NCI-H1694 (cell line): Measurements from ENCODE around the gene NTF3.
A peak's percentile ranks its signal among the peaks of the same experiment; 100 is the strongest.

Source experiments
- DNase-seq: peaks from one replicate; lab custom pipeline; 2025; lab: John Stamatoyannopoulos, UW

Gene NTF3

DNA sequence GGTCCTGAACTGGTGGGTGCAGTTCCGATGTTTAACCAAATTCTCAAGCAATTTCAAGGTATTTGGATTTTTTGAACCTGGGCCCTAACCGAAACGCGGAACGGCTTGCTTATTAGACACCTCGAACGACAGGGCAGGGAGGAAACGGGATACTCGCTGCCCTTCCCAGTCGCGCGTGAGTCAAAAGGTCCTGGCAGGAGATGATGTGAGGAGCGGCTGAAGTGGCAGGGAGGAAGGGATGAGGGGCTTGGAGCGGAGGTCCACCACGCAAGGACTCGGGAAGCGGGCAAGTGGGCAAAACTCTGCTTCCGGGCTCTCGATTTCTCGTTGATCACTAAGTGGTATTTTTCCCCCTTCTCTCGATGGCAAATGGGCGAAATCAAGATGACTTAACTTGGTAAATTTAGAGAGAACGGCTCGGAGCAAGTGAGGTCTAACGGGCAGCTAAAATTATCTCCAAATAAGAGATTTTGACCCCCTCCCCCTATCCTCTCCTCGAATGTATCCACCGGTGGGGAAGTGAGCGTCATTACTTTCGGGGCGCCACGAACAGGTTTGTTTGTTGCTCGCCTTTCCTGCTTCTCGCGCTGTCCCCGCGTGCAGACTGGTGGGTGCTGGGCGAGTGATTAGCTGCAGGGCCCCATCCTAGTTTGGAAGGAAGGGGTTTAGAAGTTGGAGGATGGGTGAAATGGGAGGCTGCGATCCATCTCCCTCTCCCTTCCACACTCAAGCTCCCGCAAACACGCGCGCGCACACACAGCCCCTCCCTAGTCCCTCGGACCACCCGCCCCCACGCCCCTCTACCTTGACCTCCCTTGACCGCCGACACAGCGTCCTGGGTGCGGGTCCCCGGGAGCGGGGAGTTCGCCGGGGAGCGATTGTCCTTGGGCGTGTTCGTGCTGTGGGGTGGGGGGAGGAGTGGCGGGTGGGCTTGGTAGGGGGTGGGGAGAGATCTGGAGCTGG is 986 bp upstream of the NTF3 start:
- no peak for DNase-seq

DNA sequence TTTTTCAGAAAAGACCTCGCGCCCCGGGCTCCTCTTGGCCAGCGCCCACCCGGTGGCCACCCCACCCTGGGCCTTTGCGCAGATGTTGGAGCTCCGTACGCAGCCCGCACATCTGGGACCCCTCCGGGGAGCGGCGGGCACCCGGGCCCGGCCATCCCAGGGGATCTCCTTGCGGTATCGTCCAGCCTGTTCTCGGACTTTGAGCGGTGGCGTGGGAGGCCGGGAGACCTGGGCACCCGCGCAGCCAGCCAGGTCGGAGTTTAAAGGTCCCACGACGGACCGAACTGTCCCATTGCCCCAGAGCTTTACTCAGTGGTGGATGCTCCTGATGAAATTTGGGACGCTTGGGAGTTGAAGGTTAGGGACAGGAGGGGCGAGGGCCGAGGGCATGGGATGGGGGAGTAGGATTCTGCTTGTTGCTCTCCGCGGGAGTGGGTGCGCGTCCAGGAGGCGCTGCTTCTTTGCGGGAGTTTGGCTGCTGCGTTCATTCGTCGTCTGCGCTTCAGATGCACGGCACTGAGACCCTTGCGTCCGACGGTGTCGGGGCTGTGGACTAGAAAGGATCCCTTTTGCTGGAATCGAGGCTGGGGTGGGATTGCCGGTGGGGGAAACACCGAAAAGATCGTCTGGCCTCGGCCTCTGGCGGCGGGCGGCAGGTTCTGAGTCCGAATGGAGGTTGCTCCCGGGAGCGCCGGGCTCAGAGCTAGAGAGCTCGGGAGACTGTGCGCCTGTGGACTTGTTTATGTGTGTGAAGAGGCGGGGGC is 1.4 kb downstream of the NTF3 start:
- DNase-seq, result no peak

DNA sequence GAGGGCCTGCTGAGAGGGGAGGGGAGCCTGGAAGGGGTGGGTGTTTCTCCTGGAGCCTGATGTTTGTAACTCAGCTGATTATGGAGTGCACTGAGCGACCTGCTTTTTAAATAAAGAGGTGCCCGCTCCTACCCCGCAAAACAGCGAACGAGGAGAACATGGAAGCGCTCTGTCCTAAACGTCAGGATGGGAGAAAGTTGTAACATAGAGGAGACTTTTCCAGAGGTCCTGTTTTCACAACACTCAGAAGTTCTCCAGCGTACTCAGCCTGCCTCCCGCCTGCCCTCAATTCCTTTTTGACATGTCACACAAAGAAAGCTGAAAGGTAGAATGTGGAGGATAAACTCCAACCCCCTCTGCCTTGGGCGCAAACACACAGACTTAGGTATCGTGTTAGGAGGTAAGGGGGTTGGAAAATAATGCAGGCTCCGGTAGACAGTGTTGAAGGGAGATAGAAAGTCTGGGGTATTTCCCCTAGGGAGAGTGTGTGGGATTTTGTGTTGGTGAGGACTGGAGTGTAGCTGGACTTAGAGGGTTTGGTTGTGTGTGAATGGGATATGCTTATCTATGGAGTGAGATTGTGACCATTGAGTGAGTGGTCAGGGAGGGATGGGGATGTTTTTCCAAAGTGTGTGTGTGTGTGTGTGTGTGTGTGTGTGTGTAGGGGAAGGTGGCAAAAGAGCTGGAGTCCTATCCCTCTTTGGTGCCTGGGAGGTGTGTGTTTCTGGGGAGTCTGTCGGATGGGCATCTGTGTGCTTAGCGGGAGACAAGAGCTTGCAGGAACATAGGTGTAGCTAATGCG is 2.1 kb downstream of the NTF3 start:
- DNase-seq, result no peak

DNA sequence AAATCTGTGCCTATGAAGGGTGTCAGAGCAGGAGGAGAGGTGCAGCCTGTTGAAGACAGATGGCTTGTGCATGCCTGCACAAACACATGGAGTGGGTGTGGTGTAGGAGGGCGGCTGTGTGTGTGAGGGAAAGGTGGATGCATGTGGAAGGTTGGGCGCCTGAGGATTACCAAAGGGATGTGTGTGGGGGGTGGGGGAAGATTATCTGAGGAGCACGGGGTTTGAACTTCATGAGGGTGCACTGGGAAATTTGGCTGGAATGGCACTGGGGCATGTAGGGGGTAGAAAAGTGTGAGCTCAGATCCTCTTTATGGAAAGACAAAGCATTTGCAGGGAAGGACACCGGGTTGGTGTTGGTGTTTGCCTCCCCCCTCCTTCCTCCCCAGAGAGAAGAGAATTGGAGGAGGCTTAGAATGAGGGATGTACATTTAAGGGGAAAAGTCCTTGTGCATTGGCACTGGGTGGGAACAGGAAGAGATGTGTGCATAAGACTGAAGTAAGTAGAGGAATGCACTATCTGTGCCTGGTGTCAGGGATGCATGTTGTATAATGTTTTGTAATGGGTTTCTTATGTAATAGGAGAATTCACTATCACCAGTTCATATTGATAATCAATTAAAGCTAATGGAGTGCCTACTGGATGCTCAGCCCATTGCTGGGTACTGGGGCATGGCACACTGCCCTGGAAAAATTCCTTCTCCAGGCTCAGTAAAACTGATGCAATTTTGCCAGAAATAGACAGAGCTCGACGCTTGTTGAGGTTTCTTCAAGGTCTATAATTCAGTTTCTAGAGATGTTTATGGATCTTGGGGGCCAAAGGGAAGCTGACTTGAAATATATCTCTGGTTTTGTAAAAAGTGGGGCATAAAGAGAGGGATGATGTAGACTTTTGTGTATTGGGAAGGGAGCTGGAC is 3.0 kb downstream of the NTF3 start:
- no peak for DNase-seq

DNA sequence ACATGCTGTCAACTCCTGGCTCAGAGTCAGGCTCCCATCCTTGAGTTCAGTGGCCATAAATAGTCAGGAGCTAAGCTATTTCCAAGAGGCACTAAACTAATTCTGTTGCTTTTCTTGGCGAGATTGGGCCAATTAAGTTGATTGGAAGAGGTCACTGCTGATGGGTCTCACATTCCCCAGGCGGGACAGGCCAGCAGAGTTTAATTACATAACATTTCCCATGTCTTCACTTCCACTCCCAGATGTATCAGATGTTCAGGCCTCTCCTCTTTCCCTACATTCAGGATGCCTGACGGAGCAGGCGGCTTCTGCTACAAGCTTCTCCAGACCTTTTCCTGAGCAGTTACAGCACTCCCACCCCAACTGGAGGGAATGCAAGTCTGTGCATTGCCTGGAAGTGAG is 5.3 kb downstream of the NTF3 start:
- DNase-seq, result no peak

DNA sequence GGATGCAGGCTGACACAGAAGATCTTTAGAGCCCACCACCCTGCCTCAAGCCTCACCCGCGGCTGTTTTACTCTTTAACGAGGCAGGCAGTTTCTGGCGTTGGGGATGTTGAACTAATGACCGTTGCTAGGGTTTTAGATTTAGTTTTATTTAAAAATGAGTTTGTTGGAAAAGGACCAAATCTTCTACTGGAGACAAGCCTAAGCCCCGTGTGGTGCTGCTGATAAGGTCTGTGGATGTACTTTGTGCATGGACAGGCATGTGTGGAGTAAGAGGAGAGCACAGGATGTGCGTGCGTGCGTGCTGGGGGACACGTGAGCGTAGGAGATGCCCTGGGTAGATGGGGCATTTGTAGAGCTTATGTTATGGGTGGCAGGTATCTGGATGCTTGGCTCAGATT is 5.7 kb downstream of the NTF3 start:
- no peak for DNase-seq

DNA sequence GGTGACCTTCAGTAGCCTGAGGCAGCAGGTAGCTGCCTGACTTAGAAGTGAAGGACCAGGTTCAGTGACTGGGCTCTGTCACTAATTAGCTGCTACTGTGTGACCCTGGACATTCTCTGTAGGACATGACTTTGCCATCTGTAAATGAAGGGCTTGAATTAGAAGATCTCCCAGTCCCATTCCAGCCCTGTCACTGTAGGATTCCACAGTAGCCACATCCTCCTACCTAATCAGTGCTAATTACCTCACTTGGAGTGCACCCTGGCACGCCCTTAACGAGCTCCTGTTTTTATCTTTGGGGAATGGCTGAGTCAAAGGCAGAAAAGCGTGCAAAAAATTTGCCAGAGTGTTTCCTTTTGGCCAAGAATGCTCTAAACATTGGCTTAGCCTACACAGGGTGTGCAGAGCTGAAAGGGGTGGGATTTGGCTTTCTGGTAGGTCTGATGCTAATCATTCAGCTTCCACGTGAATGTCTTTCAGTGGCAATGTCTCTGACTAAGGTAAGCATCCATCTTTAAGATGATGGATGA is 6.8 kb downstream of the NTF3 start:
- no peak for DNase-seq

DNA sequence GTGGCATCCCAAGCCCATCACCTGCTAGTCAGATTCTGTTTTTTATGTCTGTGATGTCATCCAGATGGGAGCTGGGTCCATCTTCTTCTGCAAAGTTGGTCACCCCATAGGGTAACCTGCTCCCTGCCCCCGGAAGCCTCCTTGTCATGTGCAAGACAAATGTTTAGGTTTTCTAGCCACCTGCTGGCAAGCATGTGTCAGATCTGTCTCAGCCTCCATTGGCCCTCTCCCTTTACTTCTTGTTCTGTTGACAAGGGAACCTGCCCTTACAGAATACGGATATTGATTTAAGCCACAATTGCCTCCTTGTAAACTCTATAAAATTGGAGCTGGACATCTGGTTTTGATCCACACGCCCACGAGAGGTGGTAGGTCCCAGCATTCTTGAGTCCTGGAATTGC is 7.5 kb downstream of the NTF3 start:
- no peak for DNase-seq

DNA sequence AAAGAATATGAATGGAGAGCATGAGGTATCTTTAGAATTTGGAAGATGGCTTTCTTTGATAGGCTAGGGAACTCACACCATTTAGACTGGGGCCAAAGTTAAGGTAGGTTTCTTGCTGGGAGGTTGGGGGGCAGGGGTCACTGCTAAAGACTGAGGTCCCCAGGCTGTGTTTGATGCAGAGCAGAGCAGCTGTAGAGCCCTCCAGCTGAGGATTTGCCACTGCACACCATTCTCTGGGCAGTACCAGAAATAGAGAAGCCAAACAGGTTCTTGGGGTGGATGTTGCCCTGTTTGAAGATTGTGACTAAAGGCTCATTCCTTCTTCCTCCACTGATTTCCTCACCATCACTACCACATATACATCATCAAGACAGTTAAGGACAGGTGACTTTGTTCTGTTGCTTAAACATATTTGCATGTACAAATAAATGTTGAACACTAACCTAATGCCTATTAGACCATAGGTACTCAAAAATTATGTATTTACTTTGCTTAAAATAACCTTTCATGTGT is 7.9 kb downstream of the NTF3 start:
- DNase-seq, result no peak

DNA sequence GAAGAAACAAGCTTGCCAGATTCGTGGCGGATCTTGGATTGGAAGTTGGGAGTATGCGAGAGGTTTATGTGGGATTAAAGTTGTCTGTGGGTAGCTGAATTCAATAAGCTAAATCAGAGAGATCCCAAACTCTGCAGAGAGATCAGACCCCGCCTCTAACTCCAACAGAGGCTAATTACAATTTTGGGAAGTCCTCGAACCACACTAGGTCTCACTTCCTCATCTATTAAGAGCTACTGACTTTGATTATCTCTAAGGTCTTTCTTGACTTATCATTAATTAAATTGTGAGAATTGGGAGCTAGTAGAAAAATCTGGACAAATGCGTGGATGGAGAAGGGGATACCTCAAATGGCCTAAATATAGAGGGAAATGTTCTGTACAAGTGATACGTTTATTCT is 9.1 kb downstream of the NTF3 start:
- DNase-seq, result no peak

DNA sequence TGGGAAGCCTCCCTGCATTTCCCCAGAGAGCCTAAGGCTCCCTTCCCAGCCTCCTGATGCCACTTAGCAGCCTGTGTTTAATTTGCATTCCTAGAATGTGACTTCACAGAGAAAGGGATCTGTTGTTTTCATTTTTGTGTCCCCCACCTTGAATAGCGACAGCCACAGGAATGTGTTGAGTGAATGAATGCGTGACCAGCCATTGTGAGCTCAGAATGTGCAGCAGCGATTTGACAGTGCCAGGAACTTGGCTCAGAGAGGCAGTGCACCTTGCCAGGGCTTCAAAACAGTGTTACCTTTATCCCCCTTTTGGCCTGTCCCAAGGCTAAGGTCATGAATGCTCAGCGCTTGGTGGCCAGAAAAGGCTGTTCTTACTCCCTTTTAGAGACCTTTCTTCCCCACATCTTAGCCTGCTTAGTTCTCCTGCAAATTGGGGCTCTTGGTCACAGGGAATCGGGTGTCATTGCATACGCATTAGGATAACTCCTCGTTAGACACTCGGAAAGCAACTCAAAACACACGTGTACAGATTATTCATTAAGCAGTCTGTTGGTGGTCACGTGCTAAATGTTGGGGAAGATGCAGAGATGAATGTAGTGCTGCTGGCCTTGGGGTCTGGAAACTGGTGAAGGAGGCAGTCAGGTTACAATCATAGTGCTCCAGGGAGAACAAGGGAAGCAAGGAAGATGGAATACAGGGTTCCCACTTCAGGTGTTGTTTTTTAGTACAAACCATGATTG is 9.8 kb downstream of the NTF3 start:
- no peak for DNase-seq

DNA sequence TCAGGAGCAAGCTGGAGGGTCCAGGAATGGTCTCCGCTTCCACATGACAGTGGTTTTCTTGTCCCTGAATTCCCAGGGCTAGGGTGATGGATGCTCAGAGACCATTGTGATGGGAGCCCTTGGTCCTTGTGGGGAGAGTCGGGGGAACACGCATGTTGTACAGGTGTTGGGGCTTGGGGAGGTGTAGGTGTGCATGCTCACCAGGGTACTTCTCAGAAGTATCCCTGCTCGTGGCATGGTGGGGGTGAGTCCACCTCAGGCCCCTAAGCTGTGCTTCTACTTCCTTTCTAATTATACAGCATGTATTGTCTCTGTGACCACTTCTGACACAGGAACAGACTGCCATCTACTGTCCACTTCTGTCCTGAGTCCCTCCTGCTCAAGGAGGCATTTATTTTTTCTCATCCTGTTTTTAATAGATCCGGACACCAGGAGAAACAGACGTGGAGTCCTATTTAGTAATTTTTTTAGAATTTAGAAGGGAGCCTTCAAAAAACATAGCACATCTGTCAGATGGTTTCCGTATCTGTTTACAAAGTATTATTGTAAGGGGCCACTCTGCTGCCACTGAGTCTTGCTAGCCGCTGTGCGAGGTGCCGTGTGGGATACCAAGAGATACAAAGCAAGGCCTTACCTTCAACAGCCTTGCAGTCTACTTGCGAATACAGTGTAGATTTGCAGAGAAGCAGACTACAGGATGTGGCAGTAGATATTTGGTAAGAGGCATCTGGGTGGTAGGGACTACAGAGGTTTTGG is 10.5 kb downstream of the NTF3 start:
- DNase-seq, result peak; percentile 23

DNA sequence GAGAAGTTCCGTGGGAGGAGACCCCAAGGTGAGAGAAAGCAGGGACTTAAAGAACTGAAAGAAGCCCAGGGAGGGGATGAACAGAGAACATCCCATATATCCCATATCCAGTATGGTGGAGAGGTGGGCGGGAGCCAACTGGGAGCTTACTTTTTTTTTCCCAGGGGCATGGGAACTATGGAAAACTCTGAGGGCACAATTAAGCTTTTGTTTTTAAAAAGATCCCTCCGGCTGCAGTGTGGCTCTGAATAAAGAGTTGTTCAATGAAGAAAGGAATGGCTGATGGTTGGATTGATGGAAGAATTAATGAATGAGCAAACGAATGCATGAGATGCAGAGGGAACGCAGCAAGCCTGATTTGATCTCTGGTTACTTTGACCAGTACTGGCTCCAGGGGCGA is 12.6 kb downstream of the NTF3 start:
- DNase-seq, result no peak

DNA sequence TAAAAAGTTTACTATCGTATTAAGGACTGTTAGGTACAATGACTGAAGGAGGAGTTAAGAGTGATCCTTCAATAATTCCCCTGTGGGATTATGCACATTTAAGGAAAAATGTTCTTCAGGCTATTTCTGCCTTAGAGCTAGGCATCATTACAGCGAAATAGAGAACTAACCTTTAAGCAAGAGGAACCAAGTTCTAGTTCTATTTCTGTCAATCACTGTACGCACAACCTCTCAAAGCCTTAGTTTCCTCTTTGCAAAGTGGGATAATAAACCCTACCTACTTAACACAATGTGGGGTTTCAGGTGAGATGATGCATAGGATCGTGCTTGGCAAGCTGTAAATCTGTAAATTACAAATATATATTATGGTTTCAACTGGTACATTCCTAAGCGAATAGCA is 15.4 kb downstream of the NTF3 start:
- DNase-seq, result no peak

DNA sequence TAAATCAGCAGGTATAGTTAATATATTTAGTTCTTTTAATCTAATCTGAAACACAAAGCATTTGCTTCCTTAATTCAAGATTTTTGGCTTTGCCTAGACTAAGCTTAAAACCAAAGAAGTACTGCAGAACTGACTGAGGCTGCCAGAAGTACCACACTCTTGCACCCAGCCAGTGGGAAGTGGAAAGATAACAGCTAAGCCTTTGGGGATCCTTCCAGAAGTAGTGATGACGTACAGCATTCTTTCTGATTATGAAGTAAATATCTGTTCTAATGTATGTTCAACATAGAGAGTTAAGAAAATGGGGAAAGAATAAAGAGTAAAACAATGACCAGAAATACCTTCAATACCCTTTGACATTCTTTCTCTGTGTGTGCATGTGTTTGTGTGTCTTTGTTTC is 19.3 kb downstream of the NTF3 start:
- no peak for DNase-seq

DNA sequence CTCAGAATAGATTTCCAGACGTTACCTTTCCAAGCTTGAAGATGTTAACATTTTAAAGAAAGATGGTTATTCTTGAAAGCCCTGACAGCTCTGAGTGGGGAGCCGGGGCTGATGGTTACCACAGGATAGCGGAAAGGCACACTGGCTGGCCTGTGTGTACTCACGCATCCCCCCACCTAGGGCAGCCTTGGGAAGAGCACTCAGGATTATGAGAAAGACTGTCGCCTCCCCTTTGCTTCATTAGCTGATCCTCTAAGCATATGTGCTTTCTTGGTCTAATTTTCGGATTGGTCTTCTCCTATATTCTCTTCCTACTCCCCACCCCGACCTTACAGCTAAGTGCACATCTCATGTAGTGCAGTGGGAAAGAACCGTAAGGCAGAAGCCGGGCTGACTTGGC is 20.7 kb downstream of the NTF3 start:
- DNase-seq, result no peak

DNA sequence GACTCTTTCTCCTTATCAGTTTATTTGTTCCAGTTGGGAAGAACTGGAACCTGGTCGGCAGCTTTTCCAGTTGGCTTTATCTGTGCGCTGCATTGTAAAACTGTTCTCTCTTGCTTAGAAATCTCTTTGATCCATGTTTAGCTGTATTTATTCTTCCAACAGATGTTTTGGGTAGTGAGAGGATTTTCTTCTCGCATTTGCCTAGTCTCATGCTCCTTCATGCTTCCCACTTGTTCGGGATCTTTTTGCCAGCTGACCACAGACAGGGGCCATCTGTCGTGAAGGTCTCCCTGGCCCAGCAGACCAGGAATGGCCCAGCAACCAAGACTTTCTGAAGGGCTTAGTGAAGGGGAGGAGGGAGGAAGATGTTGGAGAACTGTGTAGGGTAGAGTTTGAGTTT is 21.6 kb downstream of the NTF3 start:
- DNase-seq, result no peak

DNA sequence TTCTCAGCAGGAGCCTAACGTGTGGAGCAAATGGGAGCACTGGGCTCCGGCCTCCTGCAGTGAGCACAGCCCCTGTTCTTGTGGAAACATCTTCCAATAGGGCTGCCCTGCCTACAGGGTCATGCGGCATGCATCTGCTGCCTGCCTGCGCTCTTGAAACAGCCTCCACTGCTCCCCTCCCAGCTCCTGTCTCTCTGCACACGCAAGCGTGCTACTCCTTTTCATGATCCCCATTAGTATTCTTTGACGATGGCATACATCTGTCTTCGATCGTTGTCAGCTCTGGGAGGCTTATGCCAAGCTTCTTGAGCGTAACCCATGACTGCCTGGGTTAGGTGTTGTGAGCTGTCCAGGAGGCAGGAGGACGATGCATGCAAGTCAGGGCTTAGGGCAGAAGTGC is 23.1 kb downstream of the NTF3 start:
- DNase-seq, result no peak

DNA sequence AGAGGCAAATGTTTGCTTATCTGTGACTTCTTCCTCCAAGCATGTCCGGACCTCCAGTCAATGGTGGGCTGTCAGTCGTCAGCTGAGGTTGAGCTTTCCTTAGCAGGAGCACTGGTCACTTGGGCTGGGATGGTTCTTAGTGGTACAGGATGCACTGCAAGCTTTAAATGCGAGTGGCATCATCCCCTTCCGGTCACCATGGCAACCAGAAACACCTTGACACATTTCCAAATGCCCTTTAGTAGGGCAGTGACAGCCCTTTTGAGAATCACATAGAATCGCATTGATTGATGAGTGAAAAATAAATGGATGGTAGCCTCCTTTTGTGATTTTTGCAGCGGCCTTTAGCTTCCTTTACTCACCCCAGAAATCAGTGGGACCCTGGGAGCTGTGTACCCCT is 24.1 kb downstream of the NTF3 start:
- DNase-seq, result no peak

DNA sequence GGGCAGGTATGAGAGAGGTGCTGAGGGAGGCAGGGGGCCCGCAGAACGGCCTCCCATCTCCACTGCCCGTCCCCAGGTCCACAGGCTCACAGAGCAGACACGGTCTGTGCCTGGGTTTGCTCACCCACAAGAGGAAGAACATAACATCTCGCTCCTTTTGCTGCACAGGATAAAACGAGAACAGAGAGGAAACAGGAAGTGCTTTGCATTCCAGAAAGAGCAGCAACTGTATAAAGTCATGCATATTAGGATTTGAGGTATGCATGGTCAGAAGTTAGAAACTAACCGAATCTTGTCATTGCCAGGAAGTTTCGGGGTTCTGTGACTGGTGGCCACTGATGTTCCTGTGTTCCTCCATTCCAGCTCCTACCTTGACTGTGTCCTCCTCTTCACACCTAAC is 25.0 kb downstream of the NTF3 start:
- DNase-seq, result no peak
